Caco-2 (cell line): ENCODE measurements around the gene POLRMT. TPM values are rescaled to one million over a fixed set of nuclear protein-coding genes. Genes with fewer than 3 reads are reported as not detected.
A peak's percentile ranks its signal among the peaks of the same experiment; 100 is the strongest.

Experiments used
- BruUV-seq: library from RNA; stranded (reverse); fragments of 400-500 nt; replicated peaks from 2 replicates; lab custom pipeline; 2021; lab: Mats Ljungman, UMichigan
- CTCF ChIA-PET: fragments of 300-600 bp; sonication (Branson Sonifier 250); formaldehyde crosslinking; loops from one replicate; lab custom pipeline; 2022; ENCODE audit warnings: antibody characterized with exemption; lab: Charles Lee
- POLR2A ChIA-PET: fragments of 300-600 bp; sonication (Branson Sonifier 250); formaldehyde crosslinking; loops from one replicate; lab custom pipeline; 2022; ENCODE audit warnings: antibody characterized with exemption; lab: Charles Lee
- DNase-seq, 2 experiments: peaks; one replicate each; pipeline versions ENCODE4 v3.0.0 to v3.0.0-alpha.2; 2020 to 2022
- H3K27me3 ChIP-seq: replicated peaks from 2 replicates; pipeline ENCODE4 v1.6.0; 2011; ENCODE audit warnings: low read length; ENCODE audit not compliant: control insufficient read depth, insufficient read depth
- H3K36me3 ChIP-seq: 2 replicates; pipeline ENCODE4 v1.5.1; 2011; ENCODE audit warnings: low read length; ENCODE audit not compliant: control insufficient read depth, insufficient read depth
- H3K4me1 ChIP-seq: fragments of 250-450 bp; sonication (Bioruptor Pico); 2 replicates; pipeline ENCODE4 v1.5.1; 2020; ENCODE audit warnings: mild to moderate bottlenecking
- H3K4me3 ChIP-seq: 2 replicates; pipeline ENCODE4 v1.5.1; 2011; ENCODE audit warnings: low read depth, mild to moderate bottlenecking, control low read depth, low read length
- H3K9me3 ChIP-seq: fragments of 250-450 bp; sonication (Bioruptor Pico); 2 replicates; pipeline ENCODE4 v1.5.1; 2020; ENCODE audit warnings: mild to moderate bottlenecking, moderate library complexity
- H3K27ac Mint-ChIP-seq: one replicate; pipeline ENCODE4 v1.8.0; 2022; ENCODE audit warnings: mixed read lengths; ENCODE audit not compliant: unreplicated experiment
- H3K27me3 Mint-ChIP-seq: one replicate; pipeline ENCODE4 v1.8.0; 2022; ENCODE audit warnings: mixed read lengths; ENCODE audit not compliant: insufficient read depth, unreplicated experiment
- H3K36me3 Mint-ChIP-seq: one replicate; pipeline ENCODE4 v1.8.0; 2022; ENCODE audit warnings: mild to moderate bottlenecking, mixed read lengths; ENCODE audit not compliant: insufficient read depth, unreplicated experiment
- H3K4me1 Mint-ChIP-seq: one replicate; pipeline ENCODE4 v1.8.0; 2022; ENCODE audit warnings: low read depth, mixed read lengths; ENCODE audit not compliant: unreplicated experiment
- H3K4me3 Mint-ChIP-seq: one replicate; pipeline ENCODE4 v1.8.0; 2022; ENCODE audit warnings: mild to moderate bottlenecking, moderate library complexity, mixed read lengths; ENCODE audit not compliant: unreplicated experiment
- H3K9me3 Mint-ChIP-seq: one replicate; pipeline ENCODE4 v1.8.0; 2022; ENCODE audit warnings: mixed read lengths; ENCODE audit not compliant: unreplicated experiment
- intact Hi-C: fragments of 100-400 bp; cut with micrococcal nuclease; formaldehyde crosslinking; loops from one replicate; pipeline ENCODE4 v1.10.0; 2022; ENCODE audit not compliant: unreplicated experiment
- total RNA-seq: library from RNA; stranded (reverse); gene quantifications from 2 replicates; pipeline ENCODE4 v1.2.3, GENCODE V29; 2022
- TF ChIP-seq, protein P1 (sequence below), 2 experiments: fragments of 200-600 bp in 1 of 2; IDR thresholded peaks; 1 replicate in 1 of 2; 2 replicates in 1 of 2; pipeline versions ENCODE4 v1.5.1 to v1.8.0; 2011 to 2022; ENCODE audit warnings: antibody characterized with exemption in 1 of 2, control low read depth in 1 of 2, inconsistent platforms in 1 of 2, low read depth in 1 of 2, low read length in 1 of 2, mild to moderate bottlenecking in 1 of 2, moderate library complexity in 1 of 2; ENCODE audit not compliant: insufficient read depth in 1 of 2, severe bottlenecking in 1 of 2, unreplicated experiment in 1 of 2

POLRMT gene
- total RNA-seq, 1 experiment from 2014 or later, result 95.8 TPM

DNA sequence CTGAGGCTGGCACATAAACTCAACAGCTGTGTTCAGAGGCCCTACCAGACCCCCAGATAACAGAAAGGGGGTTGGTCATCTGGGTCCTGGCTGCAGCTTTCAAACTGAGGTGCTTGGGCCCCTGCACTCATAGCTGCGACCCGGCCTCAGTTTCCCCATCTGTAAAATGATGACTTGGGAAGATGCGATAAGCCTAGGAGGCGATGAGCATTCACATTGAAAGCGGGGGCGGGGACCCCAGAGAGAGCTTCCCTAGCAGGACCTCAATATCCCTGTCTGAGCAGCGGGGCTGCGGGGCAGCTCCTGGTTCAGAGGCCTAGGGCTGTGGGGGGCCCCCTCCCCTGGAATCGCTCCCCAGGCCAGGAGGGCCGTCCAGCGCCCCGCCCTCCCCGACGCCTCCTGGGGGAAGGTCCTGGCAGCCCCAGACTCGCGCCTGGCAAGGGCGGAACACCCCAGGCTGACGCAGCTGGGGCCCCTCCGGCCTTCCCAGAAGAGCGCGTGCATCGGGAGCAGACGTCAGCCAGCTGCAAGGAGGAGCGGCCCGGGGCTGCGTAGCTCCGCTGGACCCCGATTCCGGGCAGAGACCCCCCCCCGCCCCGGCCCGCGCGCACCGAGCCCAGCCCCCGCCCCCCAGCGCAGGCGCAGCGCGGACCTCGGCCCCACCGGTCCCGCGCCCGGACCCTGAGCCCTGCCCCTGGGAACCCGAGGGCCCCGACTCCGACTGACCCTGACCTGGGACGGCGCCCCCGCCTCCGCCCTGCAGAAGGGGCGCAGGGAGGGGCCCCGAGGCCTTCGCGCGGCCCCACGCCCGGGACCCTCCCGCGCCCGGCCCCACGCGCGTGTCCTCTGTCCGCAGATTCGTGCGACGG is 46.3 kb upstream of the POLRMT start:
- Histone ChIP-seq H3K27me3 (no peaks in the 10 kb centered on the region), H3K4me1 (peaks cover 17% of the 10 kb centered on the region), H3K9me3 (no peaks in the 10 kb centered on the region), H3K36me3 (no peaks in the 10 kb centered on the region; the same call in 1 of the 2 replicates), H3K4me3 (peak overlapping the region; percentile 61)
- Mint-ChIP-seq H3K4me1 (peaks cover 5% of the 10 kb centered on the region), H3K4me3 (peak overlapping the region; percentile 75), H3K9me3 (no peaks in the 10 kb centered on the region), H3K36me3 (peaks cover 37% of the 10 kb centered on the region), H3K27me3 (no peaks in the 10 kb centered on the region), H3K27ac (no peak overlapping the region)
- BruUV-seq, result no TSS peak
- intact Hi-C loops, result loop anchor here (1.0 to 2.0 kb wide), 2 partner anchors 17 to 73 kb away; partner anchors contain the start of gene RNF126
- TF ChIP-seq, protein P1, sequence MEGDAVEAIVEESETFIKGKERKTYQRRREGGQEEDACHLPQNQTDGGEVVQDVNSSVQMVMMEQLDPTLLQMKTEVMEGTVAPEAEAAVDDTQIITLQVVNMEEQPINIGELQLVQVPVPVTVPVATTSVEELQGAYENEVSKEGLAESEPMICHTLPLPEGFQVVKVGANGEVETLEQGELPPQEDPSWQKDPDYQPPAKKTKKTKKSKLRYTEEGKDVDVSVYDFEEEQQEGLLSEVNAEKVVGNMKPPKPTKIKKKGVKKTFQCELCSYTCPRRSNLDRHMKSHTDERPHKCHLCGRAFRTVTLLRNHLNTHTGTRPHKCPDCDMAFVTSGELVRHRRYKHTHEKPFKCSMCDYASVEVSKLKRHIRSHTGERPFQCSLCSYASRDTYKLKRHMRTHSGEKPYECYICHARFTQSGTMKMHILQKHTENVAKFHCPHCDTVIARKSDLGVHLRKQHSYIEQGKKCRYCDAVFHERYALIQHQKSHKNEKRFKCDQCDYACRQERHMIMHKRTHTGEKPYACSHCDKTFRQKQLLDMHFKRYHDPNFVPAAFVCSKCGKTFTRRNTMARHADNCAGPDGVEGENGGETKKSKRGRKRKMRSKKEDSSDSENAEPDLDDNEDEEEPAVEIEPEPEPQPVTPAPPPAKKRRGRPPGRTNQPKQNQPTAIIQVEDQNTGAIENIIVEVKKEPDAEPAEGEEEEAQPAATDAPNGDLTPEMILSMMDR (IDR thresholded peaks at IDR 0.05; ENCODE audit: insufficient read depth in 1 of 2, low read depth in 1 of 2, low read length in 1 of 2, severe bottlenecking in 1 of 2, unreplicated experiment in 1 of 2), result no peak
- ChIA-PET CTCF (interaction anchor here (1.6 kb wide), 1 partner anchor 47 kb away, joined by 4 read pairs; no protein-coding TSS in a partner anchor), POLR2A (interaction anchor here (0.5 to 1.5 kb wide), 6 partner anchors 16 to 264 kb away, joined by 3 to 6 read pairs (median 4); partner anchors contain the start of gene RNF126)
- DNase-seq, result peak; percentile 66 to 67

DNA sequence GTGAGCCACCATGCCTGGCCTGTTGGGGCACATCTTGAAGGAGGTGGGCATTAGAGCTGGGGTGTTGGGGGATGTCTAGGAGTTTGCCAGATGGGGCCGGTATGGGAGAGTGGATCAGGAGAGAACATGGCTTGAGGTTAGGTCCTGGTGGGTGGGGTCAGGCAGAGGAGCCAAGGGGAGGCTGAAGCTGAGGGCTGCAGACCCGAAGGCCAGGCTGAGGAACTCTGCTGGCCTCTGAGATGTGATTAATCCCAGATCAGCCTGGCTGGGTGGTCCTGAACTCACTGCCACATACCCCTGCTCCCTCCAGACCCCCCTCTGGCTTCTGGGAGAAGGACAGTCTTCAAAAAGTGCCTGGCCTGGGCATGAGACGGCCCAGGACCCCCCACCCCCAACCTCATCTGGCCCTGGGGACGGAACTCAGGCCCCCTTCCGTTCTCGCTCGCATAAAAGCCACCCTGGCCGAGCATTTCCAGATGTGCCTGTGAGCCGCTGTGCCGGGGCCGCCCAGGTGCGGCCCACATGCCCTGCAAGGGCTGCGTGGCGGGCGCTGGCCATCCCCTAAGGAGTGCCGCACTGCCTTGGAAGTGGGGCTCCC is 45.6 kb upstream of the POLRMT start:
- ChIA-PET POLR2A (interaction anchor here (0.5 to 1.5 kb wide), 3 partner anchors 16 to 164 kb away, joined by 3 to 6 read pairs (median 5); partner anchors contain the start of gene RNF126), CTCF (interaction anchor here (1.6 kb wide), 1 partner anchor 46 kb away, joined by 4 read pairs; no protein-coding TSS in a partner anchor)
- no TSS peak for BruUV-seq
- intact Hi-C loops, result no loop called here
- Histone ChIP-seq H3K4me1 (peaks cover 17% of the 10 kb centered on the region), H3K9me3 (no peaks in the 10 kb centered on the region), H3K4me3 (peak overlapping the region; percentile 61), H3K36me3 (no peaks in the 10 kb centered on the region; the same call in 1 of the 2 replicates), H3K27me3 (no peaks in the 10 kb centered on the region)
- H3K4me3 Mint-ChIP-seq, result peak overlapping the region; percentile 75
- peaks cover 37% of the 10 kb centered on the region for H3K36me3 Mint-ChIP-seq
- no peak for DNase-seq
- H3K27ac Mint-ChIP-seq, result no peak overlapping the region
- peaks cover 5% of the 10 kb centered on the region for H3K4me1 Mint-ChIP-seq
- H3K27me3 Mint-ChIP-seq, result no peaks in the 10 kb centered on the region
- TF ChIP-seq, protein P1 (IDR thresholded peaks at IDR 0.05; ENCODE audit: insufficient read depth in 1 of 2, low read depth in 1 of 2, low read length in 1 of 2, severe bottlenecking in 1 of 2, unreplicated experiment in 1 of 2), result no peak
- no peaks in the 10 kb centered on the region for H3K9me3 Mint-ChIP-seq
